NB4 (cell line): Measurements from ENCODE around the gene HNRNPK.

Source experiments
- POLR2A ChIP-seq: IDR thresholded peaks from 2 replicates; pipeline ENCODE4 v1.6.1; 2011; ENCODE audit warnings: mild to moderate bottlenecking; ENCODE audit not compliant: insufficient read length; ENCODE audit errors: extremely low read depth
- TF ChIP-seq, protein P1 (sequence below): IDR thresholded peaks from one replicate; pipeline ENCODE4 v1.5.1; 2012; ENCODE audit warnings: low read depth, low read length
- TF ChIP-seq, protein P2 (sequence below): IDR thresholded peaks from 2 replicates; pipeline ENCODE4 v1.6.1; 2011; ENCODE audit warnings: low read depth, low read length

DNA sequence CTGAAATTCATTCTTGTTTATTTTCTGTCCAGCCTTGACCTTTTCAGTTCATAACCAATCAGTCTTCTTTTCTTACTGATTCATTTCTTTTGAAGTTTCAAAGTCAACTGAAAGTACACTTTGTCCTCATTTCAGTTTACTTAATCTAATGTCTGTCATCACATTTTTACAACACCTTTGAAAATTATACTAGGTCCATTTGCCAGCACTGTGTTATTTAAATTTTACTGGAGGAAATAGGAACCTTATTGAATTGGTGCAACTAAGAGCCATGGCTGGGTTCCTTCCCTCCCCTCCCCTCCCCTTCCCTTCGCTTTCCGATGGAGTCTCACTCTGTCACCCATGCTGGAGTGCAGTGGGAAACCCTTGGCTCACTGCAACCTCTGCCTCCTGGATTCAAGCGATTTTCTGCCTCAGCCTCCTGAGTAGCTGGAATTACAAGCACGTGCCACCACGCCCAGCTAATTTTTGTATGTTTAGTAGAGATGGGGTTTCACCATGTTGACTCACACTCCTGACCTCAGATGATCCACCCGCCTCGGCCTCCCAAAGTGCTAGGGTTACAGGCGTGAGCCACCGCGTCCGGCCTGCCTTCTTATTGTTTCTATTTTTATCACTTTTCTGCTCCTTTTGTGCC is 6.9 kb upstream of the HNRNPK start:
- TF ChIP-seq POLR2A = no peak
- TF ChIP-seq, protein P1, sequence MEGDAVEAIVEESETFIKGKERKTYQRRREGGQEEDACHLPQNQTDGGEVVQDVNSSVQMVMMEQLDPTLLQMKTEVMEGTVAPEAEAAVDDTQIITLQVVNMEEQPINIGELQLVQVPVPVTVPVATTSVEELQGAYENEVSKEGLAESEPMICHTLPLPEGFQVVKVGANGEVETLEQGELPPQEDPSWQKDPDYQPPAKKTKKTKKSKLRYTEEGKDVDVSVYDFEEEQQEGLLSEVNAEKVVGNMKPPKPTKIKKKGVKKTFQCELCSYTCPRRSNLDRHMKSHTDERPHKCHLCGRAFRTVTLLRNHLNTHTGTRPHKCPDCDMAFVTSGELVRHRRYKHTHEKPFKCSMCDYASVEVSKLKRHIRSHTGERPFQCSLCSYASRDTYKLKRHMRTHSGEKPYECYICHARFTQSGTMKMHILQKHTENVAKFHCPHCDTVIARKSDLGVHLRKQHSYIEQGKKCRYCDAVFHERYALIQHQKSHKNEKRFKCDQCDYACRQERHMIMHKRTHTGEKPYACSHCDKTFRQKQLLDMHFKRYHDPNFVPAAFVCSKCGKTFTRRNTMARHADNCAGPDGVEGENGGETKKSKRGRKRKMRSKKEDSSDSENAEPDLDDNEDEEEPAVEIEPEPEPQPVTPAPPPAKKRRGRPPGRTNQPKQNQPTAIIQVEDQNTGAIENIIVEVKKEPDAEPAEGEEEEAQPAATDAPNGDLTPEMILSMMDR = no peak
- TF ChIP-seq, protein P2, sequence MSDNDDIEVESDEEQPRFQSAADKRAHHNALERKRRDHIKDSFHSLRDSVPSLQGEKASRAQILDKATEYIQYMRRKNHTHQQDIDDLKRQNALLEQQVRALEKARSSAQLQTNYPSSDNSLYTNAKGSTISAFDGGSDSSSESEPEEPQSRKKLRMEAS = no peak
